Liver (tissue), 9 donors: ENCODE data around the gene PSME2. TPM values are rescaled to one million over a fixed set of nuclear protein-coding genes. Genes with fewer than 3 reads are reported as not detected.

Experiments used
- DNase-seq: peaks from one replicate; pipeline ENCODE4 v3.0.0-alpha.2; 2017; ENCODE audit warnings: low spot score
- H3K27ac ChIP-seq, 2 donors: one replicate each; pipeline ENCODE4 v1.7.0; 2013; ENCODE audit warnings: inconsistent platforms in 2 of 2, low read length in 2 of 2, control low read depth in 1 of 2, low read depth in 1 of 2, mild to moderate bottlenecking in 1 of 2
- H3K27me3 ChIP-seq, 4 donors: one replicate each; pipeline versions ENCODE4 v1.6.1 to v1.7.0; 2013; ENCODE audit warnings: low read length in 3 of 4, inconsistent platforms in 1 of 4, mild to moderate bottlenecking in 1 of 4, moderate library complexity in 1 of 4; ENCODE audit not compliant: control insufficient read depth in 4 of 4, insufficient read depth in 4 of 4
- H3K36me3 ChIP-seq, 4 donors: one replicate each; pipeline versions ENCODE4 v1.6.1 to v1.7.0; 2013; ENCODE audit warnings: low read length in 3 of 4, mild to moderate bottlenecking in 3 of 4, low read depth in 1 of 4, moderate library complexity in 1 of 4; ENCODE audit not compliant: control insufficient read depth in 4 of 4, insufficient read depth in 3 of 4
- H3K4me1 ChIP-seq, 4 donors: one replicate each; pipeline versions ENCODE4 v1.6.1 to v1.7.0; 2013; ENCODE audit warnings: low read length in 3 of 4, mild to moderate bottlenecking in 3 of 4, moderate library complexity in 1 of 4; ENCODE audit not compliant: control insufficient read depth in 4 of 4, insufficient read depth in 4 of 4
- H3K4me3 ChIP-seq, 3 donors: one replicate each; pipeline versions ENCODE4 v1.6.1 to v1.7.0; 2013; ENCODE audit warnings: low read length in 3 of 3, control low read depth in 1 of 3, low read depth in 1 of 3, mild to moderate bottlenecking in 1 of 3
- H3K9ac ChIP-seq, 2 donors: one replicate each; pipeline ENCODE4 v1.7.0; 2013; ENCODE audit warnings: low read length in 2 of 2, mild to moderate bottlenecking in 2 of 2, moderate library complexity in 2 of 2, control low read depth in 1 of 2, low read depth in 1 of 2
- H3K9me3 ChIP-seq, 4 donors: one replicate each; pipeline versions ENCODE4 v1.6.1 to v1.7.0; 2013; ENCODE audit warnings: low read length in 3 of 4; ENCODE audit not compliant: control insufficient read depth in 4 of 4
- EGR1 ChIP-seq, 2 donors: IDR thresholded peaks; 2 replicates each; pipeline ENCODE4 v1.6.1; 2016 to 2018; ENCODE audit warnings: antibody characterized with exemption in 2 of 2, low read depth in 2 of 2
- FOXA1 ChIP-seq: IDR thresholded peaks from 2 replicates; pipeline ENCODE4 v1.6.1; 2016; ENCODE audit warnings: antibody characterized with exemption
- FOXA2 ChIP-seq: IDR thresholded peaks from 2 replicates; pipeline ENCODE4 v1.6.1; 2016; ENCODE audit warnings: antibody characterized with exemption
- GABPA ChIP-seq, 2 donors: IDR thresholded peaks in 1 of 2; conservative IDR thresholded peaks in 1 of 2; 2 replicates each; pipeline ENCODE4 v1.6.1; 2016; ENCODE audit warnings: antibody characterized with exemption in 2 of 2, mild to moderate bottlenecking in 1 of 2, moderate library complexity in 1 of 2
- HNF4A ChIP-seq, 2 donors: conservative IDR thresholded peaks; 2 replicates each; pipeline ENCODE4 v1.6.1; 2016; ENCODE audit warnings: antibody characterized with exemption in 2 of 2, mild to moderate bottlenecking in 2 of 2
- HNF4G ChIP-seq: IDR thresholded peaks from 2 replicates; pipeline ENCODE4 v1.6.1; 2016; ENCODE audit warnings: antibody characterized with exemption
- JUND ChIP-seq, 2 donors: IDR thresholded peaks; 2 replicates each; pipeline ENCODE4 v1.6.1; 2016; ENCODE audit warnings: antibody characterized with exemption in 2 of 2
- NR2F2 ChIP-seq: IDR thresholded peaks from 2 replicates; pipeline ENCODE4 v1.6.1; 2016; ENCODE audit warnings: antibody characterized with exemption
- RAD21 ChIP-seq, 2 donors: IDR thresholded peaks; 2 replicates each; pipeline ENCODE4 v1.6.1; 2016; ENCODE audit warnings: antibody characterized with exemption in 2 of 2, mild to moderate bottlenecking in 2 of 2
- RXRA ChIP-seq, 2 donors: IDR thresholded peaks; 2 replicates each; pipeline ENCODE4 v1.6.1; 2017 to 2018; ENCODE audit warnings: antibody characterized with exemption in 2 of 2, mild to moderate bottlenecking in 1 of 2
- SP1 ChIP-seq: IDR thresholded peaks from 2 replicates; pipeline ENCODE4 v1.6.1; 2018; ENCODE audit warnings: antibody characterized with exemption, mild to moderate bottlenecking
- TAF1 ChIP-seq: conservative IDR thresholded peaks from 2 replicates; pipeline ENCODE4 v1.6.1; 2016; ENCODE audit warnings: antibody characterized with exemption, mild to moderate bottlenecking
- YY1 ChIP-seq: IDR thresholded peaks from 2 replicates; pipeline ENCODE4 v1.6.1; 2016; ENCODE audit warnings: antibody characterized with exemption, mild to moderate bottlenecking
- WGBS: extraction: QIAGEN DNeasy Blood & Tissue Kit; methylation state at CpG from one replicate; pipeline ENCODE4 v1.1.7; 2013; 5-methylcytosine and 5-hydroxymethylcytosine counted together
- polyA plus RNA-seq, 2 donors: library from polyadenylated mRNA; stranded (reverse) in 1 of 2; unstranded in 1 of 2; fragments of 200-250 nt in 1 of 2; fragments of >200 nt in 1 of 2; fragmentation: Nextera tagmentation in 1 of 2; extraction: Ambion mirVana in 1 of 2; gene quantifications; one replicate each; pipeline versions ENCODE4 v1.2.1 to v1.2.3, GENCODE V29; 2013 to 2015
- total RNA-seq, 2 donors: library from RNA; depleted of rRNA; stranded (reverse); fragments of >200 nt; gene quantifications; one replicate each; pipeline ENCODE4 v1.2.3, GENCODE V29; 2014
- TF ChIP-seq, protein P1 (sequence below): fragments of 150-350 bp; IDR thresholded peaks from 2 replicates; pipeline ENCODE4 v1.5.1; 2017; ENCODE audit warnings: improper control_type of control experiment, low read depth, low read length; ENCODE audit not compliant: missing input control
- TF ChIP-seq, protein P2 (sequence below): IDR thresholded peaks from 2 replicates; pipeline ENCODE4 v1.6.1; 2016; ENCODE audit warnings: antibody characterized with exemption, mild to moderate bottlenecking
- TF ChIP-seq, protein P3 (sequence below): IDR thresholded peaks from 2 replicates; pipeline ENCODE4 v1.6.1; 2016; ENCODE audit warnings: antibody characterized with exemption
- TF ChIP-seq, protein P4 (sequence below): IDR thresholded peaks from 2 replicates; pipeline ENCODE4 v1.6.1; 2016; ENCODE audit warnings: antibody characterized with exemption
- TF ChIP-seq, protein P5 (sequence below): IDR thresholded peaks from 2 replicates; pipeline ENCODE4 v1.6.1; 2016; ENCODE audit warnings: antibody characterized with exemption
- donor health status: healthy.
- donor health status: healthy.
- donor health status: healthy.
- donor health status: healthy.
- donor health status: healthy.

The PSME2 gene
- total and polyA plus RNA-seq, 4 donors, result 56.9 to 247 (median 92.7) TPM

DNA sequence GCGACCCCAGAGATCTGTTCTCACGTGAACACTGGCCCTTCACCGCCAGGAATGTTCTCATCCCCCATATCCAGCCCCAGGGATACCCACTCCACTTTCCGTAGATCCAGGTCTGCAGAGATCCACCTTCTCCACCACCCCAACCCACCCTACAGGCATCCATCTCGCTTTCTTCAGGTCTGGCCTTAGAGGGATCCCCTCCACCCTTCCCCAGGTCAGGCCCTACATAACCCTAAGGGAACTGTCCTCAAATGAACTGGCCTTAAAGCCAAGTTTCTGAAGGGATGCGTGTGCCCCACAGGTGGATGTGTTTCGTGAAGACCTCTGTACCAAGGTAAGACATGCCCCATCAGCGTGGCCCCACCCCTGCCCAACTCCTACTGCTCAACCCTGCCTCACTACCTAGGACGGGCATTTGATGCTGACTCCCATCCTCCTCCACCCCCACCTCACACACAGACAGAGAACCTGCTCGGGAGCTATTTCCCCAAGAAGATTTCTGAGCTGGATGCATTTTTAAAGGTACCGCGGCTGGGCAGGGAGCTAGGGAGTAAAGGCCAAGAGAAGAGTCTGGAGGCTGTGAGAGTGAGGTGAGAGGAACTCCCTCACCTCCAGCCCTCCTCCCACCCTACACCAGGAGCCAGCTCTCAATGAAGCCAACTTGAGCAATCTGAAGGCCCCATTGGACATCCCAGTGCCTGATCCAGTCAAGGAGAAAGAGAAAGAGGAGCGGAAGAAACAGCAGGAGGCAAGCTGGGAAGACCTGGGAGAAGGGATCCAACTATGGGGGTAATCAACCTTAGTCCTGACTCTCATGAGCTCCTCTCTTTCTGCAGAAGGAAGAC, 9.5 kb downstream of the PSME2 start:
- Histone ChIP-seq H3K27ac (peak overlapping the region; percentile 90 to 94), H3K4me3 (peak overlapping the region; percentile 81 to 89 (median 85)), H3K4me1 (peaks cover 4 to 53% (median 39%) of the 10 kb centered on the region in 4 donors), H3K36me3 (peaks cover 2 to 16% (median 13%) of the 10 kb centered on the region in 4 donors), H3K27me3 (no peaks in the 10 kb centered on the region), H3K9ac (peak overlapping the region; percentile 56 to 79), H3K9me3 (no peaks in the 10 kb centered on the region)
- WGBS, result 34% methylated on average over 13 of the region's 13 CpGs
- peak in 1 of 2 donors; percentile 47 for TF ChIP-seq RXRA (IDR thresholded peaks at IDR 0.05)
- no peak for TF ChIP-seq TAF1
- no peak for DNase-seq

DNA sequence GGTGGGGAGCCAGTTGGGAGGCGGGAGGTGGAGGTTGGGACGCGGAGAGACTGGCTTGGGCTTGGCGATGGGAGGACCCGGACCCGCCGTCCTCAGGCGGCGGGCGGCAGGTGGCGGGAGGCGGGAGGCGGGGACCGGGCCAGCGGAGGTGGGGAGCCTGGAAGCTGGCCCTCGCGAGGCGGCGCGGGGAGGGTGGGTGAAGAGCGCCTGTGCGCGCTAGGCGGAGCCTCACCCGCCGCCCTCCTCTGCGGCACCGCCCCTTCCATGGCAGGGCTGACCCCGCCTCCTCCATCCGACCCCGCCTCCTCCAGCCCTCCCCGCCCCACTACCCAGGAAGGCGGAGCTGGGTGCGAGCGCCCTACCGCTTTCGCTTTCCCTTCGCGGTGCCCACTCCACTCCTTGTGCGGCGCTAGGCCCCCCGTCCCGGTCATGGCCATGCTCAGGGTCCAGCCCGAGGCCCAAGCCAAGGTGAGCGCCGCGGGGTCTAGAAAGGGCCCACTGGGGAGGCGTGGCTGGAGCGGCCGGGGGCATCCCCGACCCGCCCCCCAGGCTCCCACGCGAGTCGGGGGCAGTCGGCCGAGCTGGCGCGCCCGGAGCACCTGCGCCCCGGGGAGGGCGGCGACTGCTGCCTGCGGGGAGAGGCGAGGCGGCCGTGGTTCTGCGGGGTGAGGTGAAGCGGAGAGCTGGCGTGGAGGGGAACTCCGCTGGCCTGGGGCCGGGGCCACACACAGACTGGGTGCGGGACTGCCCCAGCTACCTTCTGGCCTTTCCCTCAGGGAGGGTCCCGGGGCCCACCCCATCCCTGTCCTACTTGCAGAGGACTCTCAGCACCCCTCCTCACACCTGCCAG, 10.4 kb downstream of the PSME2 start, which contains the start of gene PSME1:
TSS of gene PSME1 (plus strand) at position 361 of the 850 bp plus-strand sequence. CDS start at position 430, 69 bp downstream.
- Histone ChIP-seq H3K27me3 (no peaks in the 10 kb centered on the region), H3K9me3 (no peaks in the 10 kb centered on the region), H3K27ac (peak within 1 kb of the TSS; percentile 90 to 94), H3K4me1 (peaks cover 7 to 56% (median 42%) of the 10 kb centered on the region in 4 donors), H3K36me3 (peaks cover 2 to 16% (median 13%) of the 10 kb centered on the region in 4 donors), H3K4me3 (peak within 1 kb of the TSS; percentile 81 to 89 (median 85)), H3K9ac (peak within 1 kb of the TSS; percentile 59 to 79)
- DNase-seq, result peak; percentile 96
- TF ChIP-seq, protein P1, sequence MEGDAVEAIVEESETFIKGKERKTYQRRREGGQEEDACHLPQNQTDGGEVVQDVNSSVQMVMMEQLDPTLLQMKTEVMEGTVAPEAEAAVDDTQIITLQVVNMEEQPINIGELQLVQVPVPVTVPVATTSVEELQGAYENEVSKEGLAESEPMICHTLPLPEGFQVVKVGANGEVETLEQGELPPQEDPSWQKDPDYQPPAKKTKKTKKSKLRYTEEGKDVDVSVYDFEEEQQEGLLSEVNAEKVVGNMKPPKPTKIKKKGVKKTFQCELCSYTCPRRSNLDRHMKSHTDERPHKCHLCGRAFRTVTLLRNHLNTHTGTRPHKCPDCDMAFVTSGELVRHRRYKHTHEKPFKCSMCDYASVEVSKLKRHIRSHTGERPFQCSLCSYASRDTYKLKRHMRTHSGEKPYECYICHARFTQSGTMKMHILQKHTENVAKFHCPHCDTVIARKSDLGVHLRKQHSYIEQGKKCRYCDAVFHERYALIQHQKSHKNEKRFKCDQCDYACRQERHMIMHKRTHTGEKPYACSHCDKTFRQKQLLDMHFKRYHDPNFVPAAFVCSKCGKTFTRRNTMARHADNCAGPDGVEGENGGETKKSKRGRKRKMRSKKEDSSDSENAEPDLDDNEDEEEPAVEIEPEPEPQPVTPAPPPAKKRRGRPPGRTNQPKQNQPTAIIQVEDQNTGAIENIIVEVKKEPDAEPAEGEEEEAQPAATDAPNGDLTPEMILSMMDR, result no peak
- TF ChIP-seq EGR1 (IDR thresholded peaks at IDR 0.05; ENCODE audit: low read depth in 2 of 2), result no peak
- TF ChIP-seq, protein P2, sequence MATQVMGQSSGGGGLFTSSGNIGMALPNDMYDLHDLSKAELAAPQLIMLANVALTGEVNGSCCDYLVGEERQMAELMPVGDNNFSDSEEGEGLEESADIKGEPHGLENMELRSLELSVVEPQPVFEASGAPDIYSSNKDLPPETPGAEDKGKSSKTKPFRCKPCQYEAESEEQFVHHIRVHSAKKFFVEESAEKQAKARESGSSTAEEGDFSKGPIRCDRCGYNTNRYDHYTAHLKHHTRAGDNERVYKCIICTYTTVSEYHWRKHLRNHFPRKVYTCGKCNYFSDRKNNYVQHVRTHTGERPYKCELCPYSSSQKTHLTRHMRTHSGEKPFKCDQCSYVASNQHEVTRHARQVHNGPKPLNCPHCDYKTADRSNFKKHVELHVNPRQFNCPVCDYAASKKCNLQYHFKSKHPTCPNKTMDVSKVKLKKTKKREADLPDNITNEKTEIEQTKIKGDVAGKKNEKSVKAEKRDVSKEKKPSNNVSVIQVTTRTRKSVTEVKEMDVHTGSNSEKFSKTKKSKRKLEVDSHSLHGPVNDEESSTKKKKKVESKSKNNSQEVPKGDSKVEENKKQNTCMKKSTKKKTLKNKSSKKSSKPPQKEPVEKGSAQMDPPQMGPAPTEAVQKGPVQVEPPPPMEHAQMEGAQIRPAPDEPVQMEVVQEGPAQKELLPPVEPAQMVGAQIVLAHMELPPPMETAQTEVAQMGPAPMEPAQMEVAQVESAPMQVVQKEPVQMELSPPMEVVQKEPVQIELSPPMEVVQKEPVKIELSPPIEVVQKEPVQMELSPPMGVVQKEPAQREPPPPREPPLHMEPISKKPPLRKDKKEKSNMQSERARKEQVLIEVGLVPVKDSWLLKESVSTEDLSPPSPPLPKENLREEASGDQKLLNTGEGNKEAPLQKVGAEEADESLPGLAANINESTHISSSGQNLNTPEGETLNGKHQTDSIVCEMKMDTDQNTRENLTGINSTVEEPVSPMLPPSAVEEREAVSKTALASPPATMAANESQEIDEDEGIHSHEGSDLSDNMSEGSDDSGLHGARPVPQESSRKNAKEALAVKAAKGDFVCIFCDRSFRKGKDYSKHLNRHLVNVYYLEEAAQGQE, result peak; percentile 20
- no peak for TF ChIP-seq FOXA2
- no peak for TF ChIP-seq JUND (IDR thresholded peaks at IDR 0.05)
- TF ChIP-seq FOXA1, result no peak
- TF ChIP-seq HNF4G, result no peak
- TF ChIP-seq, protein P3, sequence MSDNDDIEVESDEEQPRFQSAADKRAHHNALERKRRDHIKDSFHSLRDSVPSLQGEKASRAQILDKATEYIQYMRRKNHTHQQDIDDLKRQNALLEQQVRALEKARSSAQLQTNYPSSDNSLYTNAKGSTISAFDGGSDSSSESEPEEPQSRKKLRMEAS, result no peak
- TF ChIP-seq, protein P4, sequence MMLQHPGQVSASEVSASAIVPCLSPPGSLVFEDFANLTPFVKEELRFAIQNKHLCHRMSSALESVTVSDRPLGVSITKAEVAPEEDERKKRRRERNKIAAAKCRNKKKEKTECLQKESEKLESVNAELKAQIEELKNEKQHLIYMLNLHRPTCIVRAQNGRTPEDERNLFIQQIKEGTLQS, result no peak
- TF ChIP-seq RAD21 (IDR thresholded peaks at IDR 0.05), result peak in 1 of 2 donors; percentile 30
- TF ChIP-seq SP1, result peak; percentile 60
- TF ChIP-seq RXRA (IDR thresholded peaks at IDR 0.05), result no peak
- no peak for TF ChIP-seq GABPA (IDR thresholded peaks at IDR 0.05 in 1 of 2, conservative IDR thresholded peaks at IDR 0.05 in 1 of 2)
- TF ChIP-seq TAF1, result no peak
- TF ChIP-seq YY1, result peak; percentile 57
- TF ChIP-seq HNF4A (conservative IDR thresholded peaks at IDR 0.05), result peak in 1 of 2 donors; percentile 6
- TF ChIP-seq, protein P5, sequence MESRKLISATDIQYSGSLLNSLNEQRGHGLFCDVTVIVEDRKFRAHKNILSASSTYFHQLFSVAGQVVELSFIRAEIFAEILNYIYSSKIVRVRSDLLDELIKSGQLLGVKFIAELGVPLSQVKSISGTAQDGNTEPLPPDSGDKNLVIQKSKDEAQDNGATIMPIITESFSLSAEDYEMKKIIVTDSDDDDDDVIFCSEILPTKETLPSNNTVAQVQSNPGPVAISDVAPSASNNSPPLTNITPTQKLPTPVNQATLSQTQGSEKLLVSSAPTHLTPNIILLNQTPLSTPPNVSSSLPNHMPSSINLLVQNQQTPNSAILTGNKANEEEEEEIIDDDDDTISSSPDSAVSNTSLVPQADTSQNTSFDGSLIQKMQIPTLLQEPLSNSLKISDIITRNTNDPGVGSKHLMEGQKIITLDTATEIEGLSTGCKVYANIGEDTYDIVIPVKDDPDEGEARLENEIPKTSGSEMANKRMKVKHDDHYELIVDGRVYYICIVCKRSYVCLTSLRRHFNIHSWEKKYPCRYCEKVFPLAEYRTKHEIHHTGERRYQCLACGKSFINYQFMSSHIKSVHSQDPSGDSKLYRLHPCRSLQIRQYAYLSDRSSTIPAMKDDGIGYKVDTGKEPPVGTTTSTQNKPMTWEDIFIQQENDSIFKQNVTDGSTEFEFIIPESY, result no peak
- no peak for TF ChIP-seq NR2F2
- under 1% methylated on average over 75 of the region's 75 CpGs for WGBS
